Sigmoid colon (tissue), 4 donors: ENCODE data around the gene SNTG2.

Experiments used
- POLR2A ChIP-seq, 2 donors: fragments of 450-650 bp; IDR thresholded peaks; one replicate each; pipeline ENCODE4 v1.6.1; 2016; ENCODE audit warnings: antibody characterized with exemption in 2 of 2, mild to moderate bottlenecking in 2 of 2, moderate library complexity in 2 of 2
- POLR2AphosphoS5 ChIP-seq, 4 donors: sonication (generic); formaldehyde crosslinking; IDR thresholded peaks; one replicate each; pipeline ENCODE4 v1.6.1; 2017; ENCODE audit warnings: antibody characterized with exemption in 4 of 4
- TF ChIP-seq, protein P1 (sequence below), 4 experiments: fragments of 450-650 bp in 3 of 4; fragments of 200-600 bp in 1 of 4; IDR thresholded peaks; one replicate each; pipeline ENCODE4 v1.5.1; 2016 to 2019; ENCODE audit warnings: antibody characterized with exemption in 4 of 4, mild to moderate bottlenecking in 3 of 4, moderate library complexity in 2 of 4

- TF ChIP-seq, protein P1, sequence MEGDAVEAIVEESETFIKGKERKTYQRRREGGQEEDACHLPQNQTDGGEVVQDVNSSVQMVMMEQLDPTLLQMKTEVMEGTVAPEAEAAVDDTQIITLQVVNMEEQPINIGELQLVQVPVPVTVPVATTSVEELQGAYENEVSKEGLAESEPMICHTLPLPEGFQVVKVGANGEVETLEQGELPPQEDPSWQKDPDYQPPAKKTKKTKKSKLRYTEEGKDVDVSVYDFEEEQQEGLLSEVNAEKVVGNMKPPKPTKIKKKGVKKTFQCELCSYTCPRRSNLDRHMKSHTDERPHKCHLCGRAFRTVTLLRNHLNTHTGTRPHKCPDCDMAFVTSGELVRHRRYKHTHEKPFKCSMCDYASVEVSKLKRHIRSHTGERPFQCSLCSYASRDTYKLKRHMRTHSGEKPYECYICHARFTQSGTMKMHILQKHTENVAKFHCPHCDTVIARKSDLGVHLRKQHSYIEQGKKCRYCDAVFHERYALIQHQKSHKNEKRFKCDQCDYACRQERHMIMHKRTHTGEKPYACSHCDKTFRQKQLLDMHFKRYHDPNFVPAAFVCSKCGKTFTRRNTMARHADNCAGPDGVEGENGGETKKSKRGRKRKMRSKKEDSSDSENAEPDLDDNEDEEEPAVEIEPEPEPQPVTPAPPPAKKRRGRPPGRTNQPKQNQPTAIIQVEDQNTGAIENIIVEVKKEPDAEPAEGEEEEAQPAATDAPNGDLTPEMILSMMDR (IDR thresholded peaks at IDR 0.05) = no peak
- TF ChIP-seq POLR2AphosphoS5 (IDR thresholded peaks at IDR 0.05) (no peak), POLR2A (IDR thresholded peaks at IDR 0.05) (no peak)
Observed at GRCh38 chr2:954687-955000, 4.0 kb downstream of the SNTG2 start.
